ENCODE results near the gene NTRK2. TPM values are rescaled to one million over a fixed set of nuclear protein-coding genes. Genes with fewer than 3 reads are reported as not detected.

NTRK2 gene
- total RNA-seq, 2 experiments from 2014 or later: 0.02 to 0.05 TPM

DNA sequence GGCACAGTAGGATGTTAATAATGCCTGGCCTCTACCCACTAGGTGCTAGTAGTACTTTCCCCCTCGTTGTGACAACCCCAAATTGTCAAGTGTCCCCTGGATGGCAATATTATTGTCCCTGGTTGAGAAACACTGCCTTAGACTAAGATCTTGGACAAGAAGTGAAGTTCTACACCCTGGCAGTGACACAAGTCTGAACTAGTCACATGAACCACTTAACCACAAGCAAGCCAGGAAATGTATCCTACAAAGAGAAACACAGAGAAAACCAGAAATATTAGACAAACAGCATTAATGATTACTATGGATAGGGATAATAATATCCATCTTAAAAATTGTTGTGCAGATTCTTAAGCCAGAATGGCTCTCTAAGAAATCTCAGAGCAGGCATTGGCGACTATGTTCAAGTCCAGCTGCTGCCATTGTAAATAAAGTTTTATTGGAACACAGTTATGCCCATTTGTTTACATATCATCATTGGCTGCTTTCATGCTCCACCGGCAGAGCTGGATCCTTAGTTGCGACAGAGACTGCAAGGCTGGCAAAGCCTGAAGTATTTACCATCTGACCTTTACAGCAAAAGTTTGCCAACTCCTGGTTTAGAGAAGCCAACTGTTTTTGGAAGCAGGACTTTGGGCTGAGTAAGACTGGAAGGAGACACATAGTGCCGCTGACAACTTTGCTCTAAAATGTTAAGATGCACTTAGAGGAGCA is 80.8 kb downstream of the NTRK2 start:
- Mint-ChIP-seq H3K27ac (no peak overlapping the region), H3K4me1 (ENCODE audit: low read depth) (no peaks in the 10 kb centered on the region), H3K27me3 (ENCODE audit: low read depth) (peaks cover 2% of the 10 kb centered on the region), H3K9me3 (no peaks in the 10 kb centered on the region), H3K36me3 (ENCODE audit: low read depth) (no peaks in the 10 kb centered on the region), H3K4me3 (no peak overlapping the region)
- CTCF ChIA-PET: no interaction called here
- intact Hi-C loops (cut with micrococcal nuclease): no loop called here
- DNase-seq: no peak

DNA sequence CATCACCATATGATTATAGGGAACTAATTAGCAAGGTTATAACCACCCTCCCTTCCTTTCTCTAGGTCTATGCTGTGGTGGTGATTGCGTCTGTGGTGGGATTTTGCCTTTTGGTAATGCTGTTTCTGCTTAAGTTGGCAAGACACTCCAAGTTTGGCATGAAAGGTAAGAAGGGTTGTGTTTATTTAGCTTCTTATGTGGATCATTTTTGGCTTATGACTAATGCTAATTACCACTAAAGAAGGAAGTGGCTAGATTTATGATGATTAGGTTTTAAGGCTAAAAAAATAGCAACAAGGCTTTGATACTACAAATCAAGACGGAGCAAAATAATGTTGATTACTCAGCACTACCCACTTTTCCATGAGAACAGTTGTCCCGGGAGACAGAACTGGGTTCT is 82.4 kb downstream of the NTRK2 start:
- H3K9me3 Mint-ChIP-seq: no peaks in the 10 kb centered on the region
- no peak overlapping the region for H3K27ac Mint-ChIP-seq
- H3K4me1 Mint-ChIP-seq (ENCODE audit: low read depth): no peaks in the 10 kb centered on the region
- H3K4me3 Mint-ChIP-seq: no peak overlapping the region
- no peaks in the 10 kb centered on the region for H3K36me3 Mint-ChIP-seq (ENCODE audit: low read depth)
- DNase-seq: no peak
- CTCF ChIA-PET: no interaction called here
- intact Hi-C loops (cut with micrococcal nuclease): no loop called here
- H3K27me3 Mint-ChIP-seq (ENCODE audit: low read depth): peaks cover 2% of the 10 kb centered on the region

DNA sequence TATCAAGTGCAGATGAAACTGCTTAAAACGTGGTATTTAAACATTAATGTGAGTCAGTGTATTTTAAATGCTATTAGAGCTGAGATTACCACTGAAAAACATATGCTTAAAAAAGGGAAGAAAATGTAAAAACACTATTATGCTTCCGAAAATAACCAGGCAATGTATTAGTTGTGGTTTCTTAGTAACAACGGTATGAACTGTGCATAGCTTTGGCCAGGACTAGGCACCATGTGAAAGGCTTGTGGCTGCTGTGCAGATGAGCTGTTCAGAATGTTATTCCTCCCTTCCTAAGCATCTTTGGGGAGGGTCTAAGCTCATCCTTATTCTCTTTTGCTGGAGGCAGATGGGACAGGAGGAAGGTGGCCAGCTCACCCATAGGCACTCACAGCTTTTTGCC is 84.9 kb downstream of the NTRK2 start:
- intact Hi-C loops (cut with micrococcal nuclease): no loop called here
- Mint-ChIP-seq H3K36me3 (ENCODE audit: low read depth) (no peaks in the 10 kb centered on the region), H3K4me1 (ENCODE audit: low read depth) (no peaks in the 10 kb centered on the region), H3K27me3 (ENCODE audit: low read depth) (no peaks in the 10 kb centered on the region), H3K9me3 (no peaks in the 10 kb centered on the region), H3K27ac (no peak overlapping the region), H3K4me3 (no peak overlapping the region)
- no peak for DNase-seq
- CTCF ChIA-PET: no interaction called here

DNA sequence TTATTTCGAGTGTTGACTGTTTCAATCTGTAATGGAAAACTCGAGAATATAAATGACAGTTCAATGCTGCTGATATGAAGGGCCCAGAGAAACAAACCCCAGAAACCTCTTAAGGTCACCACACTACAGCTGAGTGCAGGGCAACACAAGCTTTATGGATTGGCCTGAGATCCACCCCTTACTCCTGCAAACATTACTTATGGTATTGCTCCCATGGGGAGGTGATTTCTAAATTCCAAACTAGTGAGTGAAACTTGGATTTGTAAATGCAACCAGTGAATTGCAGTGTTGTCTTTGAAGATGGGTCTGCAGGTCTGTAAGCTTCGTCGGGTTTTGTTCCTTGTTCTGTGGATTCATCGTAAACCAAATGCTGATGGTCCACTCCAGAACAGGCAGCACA is 85.4 kb downstream of the NTRK2 start:
- Mint-ChIP-seq H3K4me3 (no peak overlapping the region), H3K27me3 (ENCODE audit: low read depth) (peaks cover under 1% of the 10 kb centered on the region), H3K9me3 (no peaks in the 10 kb centered on the region), H3K27ac (no peak overlapping the region), H3K4me1 (ENCODE audit: low read depth) (no peaks in the 10 kb centered on the region), H3K36me3 (ENCODE audit: low read depth) (no peaks in the 10 kb centered on the region)
- no peak for DNase-seq
- CTCF ChIA-PET: no interaction called here
- intact Hi-C loops (cut with micrococcal nuclease): no loop called here

DNA sequence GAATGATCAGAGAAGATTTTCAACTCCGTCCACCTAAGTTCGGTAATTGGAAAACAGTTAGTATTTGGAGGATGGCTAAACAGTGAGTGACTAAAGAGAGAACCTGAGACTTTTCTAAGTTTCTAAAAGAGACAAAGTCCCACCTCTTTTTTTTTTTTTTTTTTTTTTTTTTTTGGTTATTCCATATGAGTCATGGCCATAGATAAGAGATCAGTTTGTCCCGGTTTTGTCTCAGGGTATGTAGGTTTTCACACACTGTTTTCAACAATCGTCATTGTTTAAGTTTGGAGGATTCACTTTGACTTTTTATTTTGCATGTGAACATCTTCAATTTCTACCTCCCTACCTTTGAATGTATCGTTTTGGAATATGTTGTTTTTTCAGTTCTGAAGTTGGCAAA is 85.9 kb downstream of the NTRK2 start:
- H3K4me1 Mint-ChIP-seq (ENCODE audit: low read depth): no peaks in the 10 kb centered on the region

DNA sequence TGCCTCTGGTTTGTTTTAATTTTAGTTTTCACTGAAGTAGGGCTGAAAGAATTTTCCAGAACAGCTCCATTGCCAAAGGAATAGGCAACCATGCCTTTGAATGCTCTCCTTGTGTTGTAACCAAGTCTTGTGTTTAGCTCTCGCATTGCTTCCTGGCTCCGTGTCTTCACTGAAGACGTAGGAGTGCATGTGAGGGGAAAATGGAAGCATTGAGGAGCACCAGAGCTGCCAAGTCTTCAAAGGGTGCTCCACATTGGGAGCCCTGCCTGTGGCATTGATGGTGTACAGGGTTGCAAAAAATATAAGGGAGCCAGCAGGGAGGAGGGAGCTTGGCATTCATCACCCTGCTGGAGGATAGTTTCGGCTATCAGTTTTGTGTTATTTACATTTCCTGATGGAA is 86.6 kb downstream of the NTRK2 start:
- H3K27ac Mint-ChIP-seq: no peak overlapping the region
- CTCF ChIA-PET: no interaction called here
- no peaks in the 10 kb centered on the region for H3K4me1 Mint-ChIP-seq (ENCODE audit: low read depth)
- no peak for DNase-seq
- intact Hi-C loops (cut with micrococcal nuclease): no loop called here
- H3K4me3 Mint-ChIP-seq: no peak overlapping the region
- peaks cover 2% of the 10 kb centered on the region for H3K27me3 Mint-ChIP-seq (ENCODE audit: low read depth)
- no peaks in the 10 kb centered on the region for H3K9me3 Mint-ChIP-seq
- H3K36me3 Mint-ChIP-seq (ENCODE audit: low read depth): no peaks in the 10 kb centered on the region

More for the DNA sequence above, 85.9 kb downstream of the NTRK2 start:
- Mint-ChIP-seq H3K9me3 (no peaks in the 10 kb centered on the region), H3K27ac (no peak overlapping the region), H3K4me3 (no peak overlapping the region), H3K27me3 (ENCODE audit: low read depth) (peaks cover 2% of the 10 kb centered on the region), H3K36me3 (ENCODE audit: low read depth) (no peaks in the 10 kb centered on the region)
- CTCF ChIA-PET: no interaction called here
- DNase-seq: no peak
- intact Hi-C loops (cut with micrococcal nuclease): no loop called here

DNA sequence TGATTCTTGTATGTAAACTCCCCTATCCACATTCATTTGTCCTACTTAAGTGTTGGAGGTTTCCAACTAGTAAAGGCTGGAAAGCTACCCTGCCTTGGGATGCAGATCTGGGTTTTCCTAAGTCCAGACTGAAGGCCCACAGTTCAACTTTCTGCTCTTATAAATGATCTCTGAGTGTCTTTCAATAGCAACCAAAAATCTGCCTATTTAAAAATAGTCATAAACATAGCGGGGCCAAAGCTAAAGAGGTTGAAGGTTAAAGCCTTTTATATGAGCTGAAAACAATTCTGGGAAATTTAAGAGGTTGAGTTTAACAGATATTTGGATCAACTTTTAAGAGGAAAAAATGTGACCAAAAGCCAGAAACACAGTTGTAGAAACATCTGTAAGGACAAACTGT is 87.2 kb downstream of the NTRK2 start:
- H3K4me1 Mint-ChIP-seq (ENCODE audit: low read depth): no peaks in the 10 kb centered on the region
- intact Hi-C loops (cut with micrococcal nuclease): no loop called here
- no peaks in the 10 kb centered on the region for H3K36me3 Mint-ChIP-seq (ENCODE audit: low read depth)
- peaks cover 2% of the 10 kb centered on the region for H3K27me3 Mint-ChIP-seq (ENCODE audit: low read depth)
- H3K9me3 Mint-ChIP-seq: no peaks in the 10 kb centered on the region
- no peak overlapping the region for H3K4me3 Mint-ChIP-seq
- H3K27ac Mint-ChIP-seq: no peak overlapping the region
- DNase-seq: no peak
- CTCF ChIA-PET: interaction anchor here (0.7 kb wide), 1 partner anchor 33 kb away, joined by 3 read pairs; no protein-coding TSS in a partner anchor

DNA sequence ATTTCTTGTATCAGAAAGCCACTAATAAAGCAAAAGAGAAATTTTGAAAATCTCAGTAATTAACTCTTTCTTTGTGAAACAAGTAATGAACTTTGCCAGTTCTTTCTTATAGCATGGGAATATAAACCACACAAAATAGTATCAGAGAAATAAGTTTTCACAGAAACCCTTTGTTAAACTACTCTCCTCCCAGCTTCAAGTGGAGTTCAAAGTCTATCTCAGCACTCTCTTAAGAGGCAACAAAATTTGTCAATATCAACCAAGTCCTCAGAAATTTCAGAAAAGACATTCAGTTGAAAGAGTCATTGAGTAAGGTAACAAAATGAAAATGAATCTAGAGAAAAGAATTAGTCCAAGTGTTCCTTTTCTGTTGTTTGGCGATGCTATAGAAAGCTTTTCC is 89.3 kb downstream of the NTRK2 start:
- no peaks in the 10 kb centered on the region for H3K36me3 Mint-ChIP-seq (ENCODE audit: low read depth)
- H3K27ac Mint-ChIP-seq: no peak overlapping the region
- peaks cover 7% of the 10 kb centered on the region for H3K27me3 Mint-ChIP-seq (ENCODE audit: low read depth)
- intact Hi-C loops (cut with micrococcal nuclease): no loop called here
- no peaks in the 10 kb centered on the region for H3K4me1 Mint-ChIP-seq (ENCODE audit: low read depth)
- DNase-seq: no peak
- CTCF ChIA-PET: interaction anchor here (1.2 kb wide), 1 partner anchor 90 kb away, joined by 3 read pairs; no protein-coding TSS in a partner anchor
- no peak overlapping the region for H3K4me3 Mint-ChIP-seq
- H3K9me3 Mint-ChIP-seq: no peaks in the 10 kb centered on the region

DNA sequence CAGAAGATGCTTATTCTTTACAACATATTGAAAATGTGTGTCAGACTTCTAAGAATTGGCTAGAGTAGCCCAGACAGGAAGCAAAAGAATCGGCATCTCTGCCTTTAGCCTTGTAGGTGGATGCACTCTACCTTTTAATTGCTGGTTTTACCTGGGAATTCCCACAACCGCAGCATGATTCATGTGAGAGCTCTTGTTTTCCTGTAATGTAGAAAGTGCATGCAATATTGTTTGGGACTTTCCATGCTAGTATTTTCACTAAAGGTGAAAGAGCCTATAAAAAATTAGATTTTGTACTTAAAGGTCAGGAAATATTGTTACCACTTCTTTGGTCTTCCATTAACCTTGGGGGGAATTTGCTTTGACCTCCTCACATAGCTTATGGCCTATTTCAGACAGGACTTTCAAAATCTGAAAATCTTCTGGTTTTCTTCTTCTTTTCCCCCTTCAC is 89.8 kb downstream of the NTRK2 start:
- H3K9me3 Mint-ChIP-seq: no peaks in the 10 kb centered on the region
- peaks cover 7% of the 10 kb centered on the region for H3K27me3 Mint-ChIP-seq (ENCODE audit: low read depth)
- intact Hi-C loops (cut with micrococcal nuclease): no loop called here
- no peaks in the 10 kb centered on the region for H3K36me3 Mint-ChIP-seq (ENCODE audit: low read depth)
- CTCF ChIA-PET: interaction anchor here (1.2 kb wide), 1 partner anchor 90 kb away, joined by 3 read pairs; no protein-coding TSS in a partner anchor
- H3K4me3 Mint-ChIP-seq: no peak overlapping the region
- no peak overlapping the region for H3K27ac Mint-ChIP-seq
- no peaks in the 10 kb centered on the region for H3K4me1 Mint-ChIP-seq (ENCODE audit: low read depth)
- peak; percentile 34 for DNase-seq

DNA sequence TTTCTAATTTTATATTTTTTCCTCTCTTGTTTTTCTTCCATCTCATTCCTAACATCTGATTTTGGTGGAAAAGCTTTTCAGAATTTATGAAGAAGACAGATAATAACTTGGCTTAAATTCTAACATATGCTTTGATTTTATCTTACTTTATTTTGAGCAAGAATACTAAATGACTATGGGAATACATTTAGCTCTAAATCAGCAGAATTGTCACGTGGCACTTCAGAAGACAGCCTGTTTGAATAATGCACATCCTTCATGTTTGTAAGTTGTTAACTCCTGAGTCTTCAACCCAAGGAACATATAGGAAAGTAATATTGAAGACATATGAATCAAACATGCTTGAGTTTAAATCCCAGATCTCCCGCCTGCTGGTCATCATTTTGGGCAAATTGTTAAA is 90.3 kb downstream of the NTRK2 start:
- Mint-ChIP-seq H3K36me3 (ENCODE audit: low read depth) (no peaks in the 10 kb centered on the region), H3K4me3 (no peak overlapping the region), H3K27ac (no peak overlapping the region), H3K9me3 (no peaks in the 10 kb centered on the region), H3K4me1 (ENCODE audit: low read depth) (no peaks in the 10 kb centered on the region), H3K27me3 (ENCODE audit: low read depth) (peaks cover 7% of the 10 kb centered on the region)
- DNase-seq: no peak
- CTCF ChIA-PET: no interaction called here
- intact Hi-C loops (cut with micrococcal nuclease): no loop called here

DNA sequence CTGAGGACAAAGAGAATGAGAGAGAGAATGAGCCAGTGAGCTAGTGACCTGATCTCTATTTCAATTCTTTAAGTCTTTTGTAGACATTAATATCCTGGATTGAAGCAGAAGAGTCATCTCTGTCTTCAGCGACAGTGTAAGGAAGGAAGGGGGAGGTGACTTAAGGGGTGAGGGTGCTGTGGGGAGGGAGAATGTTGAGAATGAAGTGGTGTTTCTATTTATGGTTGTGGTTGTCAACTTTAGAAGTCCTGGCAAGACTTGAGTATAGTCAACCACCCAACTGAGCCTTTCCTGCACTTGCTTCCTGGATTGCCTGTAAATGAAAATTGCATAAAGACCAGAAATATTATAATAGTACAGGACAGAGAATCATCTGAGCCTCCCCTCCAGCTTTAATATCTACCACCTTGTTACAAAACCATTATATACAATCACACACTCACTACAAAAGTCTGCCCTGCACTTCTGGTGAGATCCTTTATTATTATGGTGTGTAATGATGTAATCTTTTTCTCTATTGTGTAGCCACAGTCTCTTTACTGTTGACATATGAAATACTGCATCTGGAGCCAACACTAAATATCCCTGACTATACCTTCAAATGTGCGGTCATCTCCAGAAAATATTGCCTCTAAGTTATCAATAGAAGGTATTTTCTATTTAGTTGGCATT is 91.7 kb downstream of the NTRK2 start:
- H3K9me3 Mint-ChIP-seq: no peaks in the 10 kb centered on the region
- H3K27ac Mint-ChIP-seq: no peak overlapping the region
- peaks cover 7% of the 10 kb centered on the region for H3K27me3 Mint-ChIP-seq (ENCODE audit: low read depth)
- intact Hi-C loops (cut with micrococcal nuclease): no loop called here
- no peaks in the 10 kb centered on the region for H3K36me3 Mint-ChIP-seq (ENCODE audit: low read depth)
- no peaks in the 10 kb centered on the region for H3K4me1 Mint-ChIP-seq (ENCODE audit: low read depth)
- CTCF ChIA-PET: no interaction called here
- DNase-seq: no peak
- no peak overlapping the region for H3K4me3 Mint-ChIP-seq

DNA sequence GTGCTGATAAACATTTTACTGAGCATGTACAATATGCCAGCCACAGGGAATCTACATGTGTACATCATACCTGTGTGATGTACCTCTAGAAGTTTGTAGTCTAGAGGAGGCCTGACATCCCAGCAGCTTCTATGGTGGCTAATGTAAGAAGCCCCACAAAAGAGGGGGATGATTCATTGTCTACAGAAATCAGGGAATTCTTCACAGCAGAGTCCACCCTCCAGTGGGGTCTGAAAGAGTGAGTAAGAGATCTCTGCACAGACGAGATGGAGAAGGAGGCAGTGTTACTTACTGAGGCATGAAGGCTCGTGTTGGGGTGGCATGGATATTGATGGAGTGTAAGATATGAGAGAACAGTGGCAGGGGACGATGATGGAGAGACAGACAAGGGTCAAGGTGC is 103.0 kb downstream of the NTRK2 start:
- Mint-ChIP-seq H3K4me3 (no peak overlapping the region), H3K27ac (no peak overlapping the region), H3K36me3 (ENCODE audit: low read depth) (no peaks in the 10 kb centered on the region), H3K9me3 (no peaks in the 10 kb centered on the region), H3K27me3 (ENCODE audit: low read depth) (no peaks in the 10 kb centered on the region), H3K4me1 (ENCODE audit: low read depth) (no peaks in the 10 kb centered on the region)
- intact Hi-C loops (cut with micrococcal nuclease): no loop called here
- no peak for DNase-seq
- CTCF ChIA-PET: no interaction called here

DNA sequence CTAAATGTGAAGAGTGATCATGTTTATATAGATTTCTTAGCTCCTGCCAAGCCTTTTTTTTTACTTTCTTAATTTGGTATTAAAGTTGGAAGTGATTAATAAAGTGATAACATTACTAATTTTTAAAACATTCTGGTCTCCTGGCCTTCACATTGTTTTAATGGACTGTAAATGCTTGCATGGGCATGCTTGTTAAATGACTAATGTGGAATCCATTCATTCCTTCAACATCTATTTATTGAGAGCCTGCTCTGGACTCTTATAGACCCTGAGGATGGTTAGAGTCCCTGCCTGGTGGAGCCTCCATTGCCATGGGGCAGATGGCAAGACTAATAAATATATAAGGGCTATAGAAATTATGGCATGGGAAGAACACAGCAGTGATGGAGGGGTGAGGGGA is 103.5 kb downstream of the NTRK2 start:
- H3K4me3 Mint-ChIP-seq: no peak overlapping the region
- CTCF ChIA-PET: no interaction called here
- H3K27me3 Mint-ChIP-seq (ENCODE audit: low read depth): no peaks in the 10 kb centered on the region
- intact Hi-C loops (cut with micrococcal nuclease): no loop called here
- H3K36me3 Mint-ChIP-seq (ENCODE audit: low read depth): no peaks in the 10 kb centered on the region
- DNase-seq: no peak
- no peaks in the 10 kb centered on the region for H3K4me1 Mint-ChIP-seq (ENCODE audit: low read depth)
- no peaks in the 10 kb centered on the region for H3K9me3 Mint-ChIP-seq
- H3K27ac Mint-ChIP-seq: no peak overlapping the region
